NCI-H2196 treated with DMSO at 0.1 percent for 48 hours (cell line): ENCODE data around the gene GALNT13.

Experiments
- DNase-seq: peaks from one replicate; lab custom pipeline; 2025; ENCODE audit not compliant: unreplicated experiment; lab: John Stamatoyannopoulos, UW

Gene GALNT13

DNA sequence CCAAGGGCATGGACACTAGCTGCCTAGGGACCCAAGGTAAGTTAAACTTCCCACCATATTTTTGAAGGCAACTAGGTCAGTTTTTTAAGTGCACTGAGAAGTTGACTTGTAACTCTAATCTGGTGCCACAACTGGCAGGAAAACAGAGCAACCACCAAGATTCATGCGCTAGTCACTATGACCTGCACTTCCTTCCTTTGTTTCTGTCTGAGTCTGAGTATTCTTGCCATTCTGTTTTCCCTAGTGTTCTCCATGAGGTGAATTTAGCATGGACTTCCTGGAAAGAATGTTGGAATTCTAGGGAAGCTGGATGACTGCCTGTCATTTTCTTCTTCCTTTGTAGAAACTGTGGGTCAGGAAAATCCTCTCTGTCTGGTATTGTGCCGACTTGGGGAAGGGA lies 249.0 kb downstream of the GALNT13 start:
- no peak for DNase-seq

DNA sequence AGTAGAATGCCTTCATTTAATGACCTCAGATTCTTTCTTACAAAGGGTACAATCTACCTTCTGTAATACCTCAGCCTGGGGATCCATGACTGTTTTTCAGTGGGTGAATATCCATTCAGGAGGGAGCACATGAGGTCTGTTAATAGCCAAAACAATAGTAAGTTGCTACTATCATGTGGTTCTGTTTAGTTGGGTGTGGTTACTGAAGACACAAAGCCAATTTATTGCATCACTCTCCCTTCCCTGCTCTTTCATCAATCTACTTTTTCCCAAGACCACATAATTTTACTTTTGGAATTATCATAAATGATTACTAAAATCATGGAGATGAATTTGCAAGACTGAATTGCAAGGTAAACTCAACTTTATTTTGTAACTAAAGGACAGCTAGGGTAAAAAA lies 254.2 kb downstream of the GALNT13 start:
- no peak for DNase-seq

DNA sequence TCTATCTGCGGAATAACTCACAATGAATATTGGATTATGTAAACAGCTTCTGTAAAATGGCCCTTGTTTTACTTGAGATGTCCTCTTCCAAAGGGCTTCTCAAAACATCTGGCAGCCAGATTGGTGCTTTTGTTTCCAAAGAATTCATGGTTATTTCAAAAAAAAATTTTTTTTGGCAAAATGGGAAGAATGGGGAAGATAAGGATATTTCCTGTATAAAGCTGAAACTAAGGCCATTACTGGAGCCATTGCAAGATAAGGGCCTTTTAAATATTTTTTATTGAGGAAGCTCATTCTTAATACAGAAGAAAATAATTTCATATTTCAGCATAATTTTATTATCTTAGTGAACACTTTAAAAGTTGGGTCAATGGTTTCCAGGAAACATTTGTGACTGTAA lies 259.1 kb downstream of the GALNT13 start:
- no peak for DNase-seq

- no peak for DNase-seq
These were observed 261.1 kb downstream of the GALNT13 start for GRCh38 chr2:154132827-154133226.

- DNase-seq = no peak
These were observed 262.1 kb downstream of the GALNT13 start for GRCh38 chr2:154133823-154134222.

- DNase-seq = no peak
These were observed 268.7 kb downstream of the GALNT13 start for GRCh38 chr2:154140249-154141025.

DNA sequence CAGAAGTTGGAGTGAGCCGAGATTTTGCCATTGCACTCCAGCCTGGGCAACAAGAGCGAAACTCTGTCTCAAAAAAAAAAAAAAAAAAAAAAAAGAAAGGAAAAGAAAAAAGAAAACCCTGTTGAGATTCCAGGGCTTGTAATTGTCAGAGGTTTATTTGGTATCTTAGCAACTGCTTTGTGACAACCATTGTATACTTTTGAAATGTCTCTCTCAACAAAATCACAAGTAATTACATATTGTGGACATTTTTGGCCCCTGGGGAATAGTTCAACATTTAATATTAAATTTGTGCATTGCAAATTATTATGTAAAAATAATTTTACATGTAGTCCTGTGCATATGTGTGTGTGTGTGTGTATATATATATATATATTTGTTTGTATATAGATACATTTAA lies 270.8 kb downstream of the GALNT13 start:
- no peak for DNase-seq

GRCh38 chr2:154143105-154143504 lies 271.4 kb downstream of the GALNT13 start:
- no peak for DNase-seq

GRCh38 chr2:154158101-154158500 lies 286.4 kb downstream of the GALNT13 start:
- no peak for DNase-seq

GRCh38 chr2:154161286-154161685 lies 289.6 kb downstream of the GALNT13 start:
- DNase-seq = no peak

DNA sequence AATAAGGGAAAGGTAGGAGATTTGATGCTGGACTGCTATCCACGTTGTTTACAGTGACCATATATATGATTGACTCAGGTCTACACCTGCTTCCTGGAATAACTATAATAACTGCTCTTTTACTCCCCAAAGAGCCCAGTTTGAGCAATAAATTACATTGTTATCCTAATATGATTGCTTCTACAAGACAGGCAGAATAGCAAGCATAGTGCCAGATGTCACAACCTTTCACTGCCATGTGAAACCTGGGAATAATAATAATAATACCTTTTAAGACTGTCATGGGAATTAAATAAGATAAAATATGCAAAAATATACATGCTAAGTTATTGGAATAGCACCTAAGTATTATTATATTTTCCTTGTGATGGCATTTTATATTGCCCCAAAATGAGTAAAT lies 298.7 kb downstream of the GALNT13 start:
- no peak for DNase-seq

DNA sequence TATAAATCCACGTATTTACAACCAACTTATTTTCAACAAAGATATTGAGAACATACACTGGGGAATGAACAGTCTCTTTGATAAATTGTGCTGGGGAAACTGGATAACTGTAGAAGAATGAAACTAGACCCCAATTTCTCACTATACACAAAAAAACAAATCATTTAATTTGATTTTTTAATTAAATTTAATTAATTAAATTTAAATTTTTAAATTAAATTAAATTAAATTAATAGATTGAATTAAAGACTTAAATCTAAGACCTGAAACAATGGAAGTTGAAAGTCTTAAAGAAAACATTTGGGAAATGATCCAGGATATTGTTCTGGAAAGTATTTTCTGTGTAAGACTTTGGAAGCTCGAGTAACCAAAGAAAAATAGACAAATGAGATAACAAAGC lies 301.4 kb downstream of the GALNT13 start:
- no peak for DNase-seq

DNA sequence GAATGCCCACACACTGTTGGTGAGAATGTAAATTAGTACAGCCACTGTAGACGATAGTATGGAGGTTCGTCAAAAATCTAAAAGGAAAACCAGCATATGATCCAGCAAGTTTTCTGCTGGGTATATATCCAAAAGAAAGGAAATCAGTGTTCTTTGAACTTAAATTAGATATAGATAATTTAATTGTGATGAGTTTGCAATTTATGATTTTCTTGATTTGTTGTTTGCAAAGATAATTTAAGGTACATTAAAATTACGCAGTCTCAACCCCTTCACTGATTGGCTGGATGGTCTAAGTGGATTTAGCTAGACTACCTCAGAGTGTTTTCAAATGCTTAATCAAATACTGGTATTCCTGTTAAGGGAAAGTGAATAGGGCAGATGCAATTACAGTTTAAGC lies 302.2 kb downstream of the GALNT13 start:
- DNase-seq = no peak

GRCh38 chr2:154182008-154182407 lies 310.3 kb downstream of the GALNT13 start:
- DNase-seq = no peak

DNA sequence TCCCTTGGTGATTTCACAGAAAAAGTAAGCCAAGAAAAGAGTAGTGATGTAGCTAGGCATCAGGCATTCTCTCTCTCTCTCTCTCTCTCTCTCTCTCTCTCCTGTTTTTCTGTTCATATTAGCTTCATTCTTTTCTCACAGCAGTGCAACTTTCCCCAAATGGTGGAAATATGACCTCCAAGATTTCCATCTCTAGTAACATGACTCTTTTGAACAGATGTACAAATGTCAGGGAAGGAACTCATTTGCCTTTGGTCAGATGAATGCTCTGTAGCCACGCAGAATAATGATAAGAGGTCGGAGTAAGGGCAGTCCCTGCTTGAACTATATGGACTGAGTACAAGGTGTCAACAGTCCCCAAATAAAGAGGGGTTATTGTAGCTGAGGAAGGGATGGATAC lies 316.2 kb downstream of the GALNT13 start:
- DNase-seq = no peak

GRCh38 chr2:154189953-154190352 lies 318.2 kb downstream of the GALNT13 start:
- DNase-seq = no peak

DNA sequence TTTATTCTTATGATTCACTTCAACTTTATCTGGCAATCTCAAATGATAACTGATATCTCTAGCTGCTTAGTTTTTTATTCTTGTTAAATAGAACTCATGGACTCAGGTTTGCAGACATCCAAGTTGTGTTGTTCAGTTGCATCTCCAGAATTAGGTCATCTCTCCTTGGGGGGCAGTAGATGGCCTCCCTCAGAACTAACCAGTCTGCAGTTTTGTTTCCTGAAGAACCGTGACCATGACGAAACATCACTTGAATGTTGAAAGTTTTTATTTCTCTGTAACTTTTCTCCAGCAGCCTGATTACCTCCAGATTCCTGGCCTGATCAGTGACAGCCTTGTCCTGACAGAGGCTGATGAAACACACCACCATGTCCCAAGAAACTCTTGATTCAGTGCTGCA lies 321.5 kb downstream of the GALNT13 start:
- no peak for DNase-seq

DNA sequence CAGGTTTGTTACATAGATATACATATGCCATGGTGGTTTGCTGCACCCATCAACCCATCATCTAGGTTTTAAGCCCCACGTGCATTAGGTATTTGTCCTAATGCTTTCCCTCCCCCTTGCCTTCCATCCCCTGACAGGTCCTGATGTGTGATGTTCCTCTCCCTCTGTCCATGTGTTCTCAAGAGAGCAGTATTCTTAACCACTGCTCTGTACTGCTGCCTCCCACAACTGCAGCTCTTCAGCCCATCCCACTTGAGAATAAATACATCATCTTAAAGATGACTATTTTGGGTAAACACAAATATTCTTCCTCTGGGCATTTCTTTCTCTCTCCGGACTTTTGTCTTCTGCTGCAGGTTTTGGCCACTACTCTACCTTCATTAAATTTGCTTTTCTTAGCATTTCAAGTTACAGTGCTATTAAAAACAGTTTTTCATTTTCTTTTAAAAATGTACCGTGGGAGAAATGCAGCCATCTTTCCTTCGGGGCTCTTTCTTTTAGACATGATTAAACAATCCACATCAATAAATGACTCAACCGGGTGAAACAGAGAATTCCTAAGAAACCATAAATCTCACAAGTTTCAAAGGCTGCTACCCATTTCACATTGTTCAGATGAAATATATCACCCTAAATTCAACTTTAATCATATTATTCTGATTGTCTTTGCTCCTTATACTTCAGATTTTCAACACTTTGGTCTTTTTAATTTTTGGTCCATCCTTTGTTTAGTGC lies 323.4 kb downstream of the GALNT13 start:
- DNase-seq = no peak

- no peak for DNase-seq
These were observed 324.0 kb downstream of the GALNT13 start for GRCh38 chr2:154195644-154196195.

- no peak for DNase-seq
These were observed 327.1 kb downstream of the GALNT13 start for GRCh38 chr2:154198866-154199265.

GRCh38 chr2:154203206-154203605 lies 331.5 kb downstream of the GALNT13 start:
- no peak for DNase-seq

- no peak for DNase-seq
These were observed 332.2 kb downstream of the GALNT13 start for GRCh38 chr2:154203902-154204301.
